Measurements from ENCODE around the gene FOXP2.
"Not testable (repeated sequence)": the region's sequence is repeated elsewhere in the genome, so short reads cannot be mapped to it uniquely, and the experiment has no call there.

FOXP2 gene

DNA sequence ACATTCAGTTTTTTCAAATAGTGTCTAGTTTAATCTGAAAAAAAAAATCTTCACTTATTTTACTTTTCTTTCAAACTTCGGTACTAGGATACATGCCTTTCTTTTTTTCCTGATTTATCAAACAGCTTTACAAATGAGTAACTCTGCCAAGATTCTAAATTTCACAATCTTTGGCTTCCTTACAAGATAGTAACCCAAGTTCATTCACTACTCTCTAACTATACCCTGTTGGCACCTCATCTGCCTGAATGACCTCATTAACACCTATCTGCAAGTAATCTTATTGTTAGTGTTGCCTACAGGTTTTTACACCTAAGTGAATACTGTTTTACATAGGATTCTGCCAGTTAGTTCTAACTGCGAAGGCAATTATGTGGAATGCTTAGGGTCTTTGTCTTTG lies 159.8 kb downstream of the FOXP2 start:
- DNase-seq (ENCODE audit: extremely low read depth in 1 of 2, low read depth in 1 of 2) = no peak

DNA sequence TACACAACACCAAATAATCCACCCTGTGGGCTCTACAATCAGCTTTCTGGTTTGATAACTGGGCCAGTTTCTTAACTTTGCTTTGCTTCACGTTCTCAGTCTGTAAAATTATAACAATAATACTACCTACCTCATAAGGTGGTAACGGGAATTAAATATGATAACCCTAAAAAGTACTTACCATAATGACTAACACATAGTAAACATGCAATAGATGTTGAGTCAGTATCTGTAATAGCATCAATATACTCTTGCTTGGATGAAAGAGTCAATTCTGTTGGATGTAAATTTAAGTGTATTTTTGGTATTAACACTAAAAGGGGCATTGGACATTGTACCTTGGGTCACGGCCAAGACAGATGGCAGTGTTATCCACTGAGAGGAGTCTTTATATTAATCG lies 160.5 kb downstream of the FOXP2 start:
- no peak for DNase-seq (ENCODE audit: extremely low read depth in 1 of 2, low read depth in 1 of 2)

DNA sequence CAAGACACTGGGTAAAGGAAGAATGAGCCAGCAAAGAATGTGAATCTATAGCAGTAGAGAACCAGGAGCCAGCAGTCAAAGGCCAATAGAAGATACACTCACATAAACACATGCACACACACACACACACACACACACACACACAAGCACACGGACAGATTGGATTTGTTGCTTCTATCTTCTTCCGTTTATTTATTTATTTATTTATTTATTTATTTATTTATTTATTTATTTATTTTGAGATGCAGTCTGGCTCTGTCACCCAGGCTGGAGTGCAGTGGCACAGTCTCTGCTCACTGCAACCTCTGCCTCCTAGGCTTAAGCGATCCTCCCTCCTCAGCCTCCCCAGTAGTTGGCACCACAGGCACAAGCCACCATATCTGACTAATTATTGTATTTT lies 166.3 kb downstream of the FOXP2 start:
- not testable (repeated sequence) for DNase-seq (ENCODE audit: extremely low read depth in 1 of 2, low read depth in 1 of 2)

DNA sequence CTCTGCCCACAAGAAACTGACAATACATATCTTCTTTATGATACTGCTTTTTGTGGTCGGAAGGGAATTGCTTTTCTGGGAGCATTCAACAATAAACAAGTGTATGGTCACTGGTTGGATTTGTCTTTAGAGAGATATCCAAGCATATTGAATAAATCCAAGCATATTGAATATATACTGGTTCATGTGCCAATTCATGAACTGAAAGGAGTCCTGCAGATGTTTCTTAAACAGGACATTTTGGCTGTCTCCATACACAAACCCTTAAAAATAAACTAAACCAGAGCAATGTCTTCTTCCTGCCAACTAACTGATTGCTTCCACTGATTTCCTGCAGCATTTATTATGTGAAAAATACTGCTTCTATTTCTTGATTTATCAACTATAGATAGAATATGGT lies 173.9 kb downstream of the FOXP2 start:
- DNase-seq (ENCODE audit: extremely low read depth in 1 of 2, low read depth in 1 of 2) = no peak

DNA sequence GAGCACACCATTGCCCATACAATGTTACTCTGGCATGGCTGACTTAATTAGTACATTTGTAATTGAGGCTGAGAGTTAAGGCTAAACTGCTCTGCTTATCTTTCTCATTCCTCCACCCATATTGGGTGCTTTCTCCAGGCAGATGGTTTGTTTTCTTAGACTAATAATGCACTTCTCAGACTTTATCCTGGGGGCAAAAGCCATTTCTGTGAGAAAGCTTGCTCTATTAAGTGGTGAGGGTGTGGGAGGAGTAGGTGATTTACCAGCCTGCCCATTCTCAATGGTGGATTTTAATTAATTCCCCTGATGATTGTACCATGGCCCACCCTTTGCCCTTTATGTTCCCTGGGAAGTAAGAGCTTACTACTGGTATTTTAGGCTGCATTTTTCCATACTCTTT lies 174.8 kb downstream of the FOXP2 start:
- no peak for DNase-seq (ENCODE audit: extremely low read depth in 1 of 2, low read depth in 1 of 2)

DNA sequence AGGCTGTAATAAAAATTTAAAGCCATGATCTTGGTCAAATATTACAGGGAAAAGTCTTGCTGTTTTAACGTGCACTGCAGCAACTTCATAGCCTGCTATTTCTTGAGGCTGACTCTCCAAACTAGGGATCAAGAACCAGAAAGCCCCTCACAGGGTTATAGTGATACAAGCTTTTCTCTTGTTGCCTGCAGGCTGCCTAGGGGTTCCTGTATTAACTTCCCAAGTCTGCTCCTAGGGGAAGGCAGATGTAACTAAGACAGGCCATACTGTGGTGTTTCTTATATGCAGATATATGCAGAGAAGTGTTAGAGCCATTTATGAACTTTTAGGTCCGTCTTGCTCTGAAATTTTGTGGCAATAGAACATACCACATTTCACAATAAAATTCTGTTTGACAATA lies 175.7 kb downstream of the FOXP2 start:
- DNase-seq (ENCODE audit: extremely low read depth in 1 of 2, low read depth in 1 of 2) = no peak

DNA sequence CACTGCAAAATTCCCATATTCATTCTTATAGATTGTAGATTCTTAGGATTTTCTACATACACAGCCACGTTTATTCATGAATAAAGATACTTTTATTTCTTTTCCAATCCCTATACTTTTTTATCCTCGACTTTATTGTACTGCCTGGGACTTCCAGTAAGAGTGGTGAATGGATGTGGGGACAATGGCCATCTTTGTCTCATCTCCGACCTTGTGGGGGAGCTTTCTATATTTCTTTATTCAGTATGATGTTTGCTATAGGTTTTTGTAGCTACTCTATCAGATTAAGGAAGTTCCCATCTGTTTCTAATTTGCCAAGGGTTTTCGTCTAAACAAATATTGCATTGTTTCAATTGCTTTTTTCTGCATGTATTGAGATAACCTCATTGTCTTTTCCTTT lies 184.3 kb downstream of the FOXP2 start:
- no peak for DNase-seq (ENCODE audit: extremely low read depth in 1 of 2, low read depth in 1 of 2)

DNA sequence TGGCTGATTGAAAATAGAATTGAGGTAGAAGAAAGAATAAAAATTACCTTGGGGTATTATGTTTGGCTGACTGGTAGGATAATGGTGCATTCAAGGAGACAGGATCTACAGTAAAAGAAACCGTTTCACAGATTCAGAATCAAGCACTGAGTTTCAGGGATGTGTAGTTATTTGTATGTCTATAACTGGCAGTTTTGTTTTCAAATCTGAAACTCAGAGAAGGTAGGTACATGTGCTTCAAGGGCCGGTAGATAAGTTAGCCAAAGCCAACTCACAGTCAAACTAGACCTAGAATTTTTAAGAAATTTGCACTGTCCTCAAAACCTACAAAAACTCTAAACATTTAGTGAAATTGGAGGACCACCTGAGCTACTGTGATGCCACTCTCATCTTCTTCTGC lies 191.5 kb downstream of the FOXP2 start:
- no peak for DNase-seq (ENCODE audit: extremely low read depth in 1 of 2, low read depth in 1 of 2)

DNA sequence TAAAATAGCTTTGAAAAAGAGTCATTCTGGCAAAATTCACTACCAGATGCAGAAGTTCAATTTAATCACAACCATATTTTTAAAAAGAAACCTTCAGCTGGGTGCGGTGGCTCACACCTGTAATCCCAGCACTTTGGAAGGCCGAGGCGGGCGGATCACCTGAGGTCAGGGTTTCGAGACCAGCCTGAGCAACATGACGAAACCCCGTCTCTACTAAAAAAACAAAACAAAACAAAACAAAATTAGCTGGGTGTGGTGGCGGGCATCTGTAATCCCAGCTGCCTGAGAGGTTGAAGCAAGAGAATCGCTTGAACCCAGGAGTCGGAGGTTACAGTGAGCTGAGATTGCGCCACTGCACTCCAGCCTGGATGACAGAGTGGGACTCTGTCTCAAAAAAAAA lies 194.2 kb downstream of the FOXP2 start:
- DNase-seq (ENCODE audit: extremely low read depth in 1 of 2, low read depth in 1 of 2) = not testable (repeated sequence)

DNA sequence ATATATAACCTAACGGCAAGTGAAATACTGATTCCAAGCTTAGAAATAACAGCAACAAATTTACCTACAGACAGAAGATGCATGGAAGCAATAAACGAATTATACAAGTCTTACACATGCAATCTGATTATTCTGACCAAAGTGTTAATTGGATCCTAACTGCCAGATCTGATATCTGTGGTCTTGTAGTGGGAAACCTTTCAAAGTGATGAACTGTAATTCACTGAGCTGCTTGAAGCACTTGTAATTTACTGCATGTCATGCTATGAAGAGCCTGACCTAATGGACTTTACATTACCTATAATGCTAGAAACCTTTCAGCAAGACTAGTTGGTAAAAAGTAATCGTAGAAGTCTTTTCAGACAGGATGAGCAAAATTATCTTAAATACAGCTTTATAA lies 205.6 kb downstream of the FOXP2 start:
- DNase-seq (ENCODE audit: extremely low read depth in 1 of 2, low read depth in 1 of 2) = no peak

DNA sequence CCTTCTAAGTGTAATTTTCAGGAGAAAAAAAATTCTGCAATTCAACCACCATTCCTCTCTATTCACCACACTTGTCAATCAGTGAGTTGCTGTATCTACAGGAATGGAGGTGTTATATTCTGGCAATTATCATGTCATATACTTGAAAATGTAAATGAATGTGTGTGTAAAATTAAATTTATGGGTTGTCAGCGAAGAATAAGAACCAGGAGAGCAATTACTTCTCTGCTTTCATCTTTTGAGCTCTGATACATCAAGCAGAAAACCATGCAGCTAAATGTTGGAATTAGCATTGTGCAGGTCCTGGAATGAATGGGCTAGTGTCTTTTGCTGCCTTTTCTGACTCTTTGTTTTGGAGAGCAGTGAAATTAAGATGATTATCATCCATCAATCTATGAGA lies 207.6 kb downstream of the FOXP2 start:
- no peak for DNase-seq (ENCODE audit: extremely low read depth in 1 of 2, low read depth in 1 of 2)

DNA sequence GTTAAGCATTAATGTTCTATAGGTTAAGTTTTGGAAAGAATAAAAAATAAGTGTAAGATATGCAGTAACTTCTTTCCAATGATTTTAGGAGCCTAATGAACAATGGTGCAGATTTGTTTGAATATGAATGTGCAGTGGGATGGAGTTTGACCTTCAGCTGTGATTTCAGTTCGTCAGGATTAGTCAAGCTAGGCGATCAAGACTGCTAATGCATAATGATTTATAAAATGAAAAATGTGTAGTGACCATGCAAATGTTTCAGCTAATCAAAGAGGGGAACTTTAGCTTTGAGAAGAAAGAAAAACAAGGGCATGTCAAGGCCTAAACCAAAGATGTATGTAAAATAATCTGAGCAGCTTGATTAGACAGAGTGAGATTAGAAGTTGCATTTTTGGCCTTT lies 208.5 kb downstream of the FOXP2 start:
- DNase-seq (ENCODE audit: extremely low read depth in 1 of 2, low read depth in 1 of 2) = no peak

DNA sequence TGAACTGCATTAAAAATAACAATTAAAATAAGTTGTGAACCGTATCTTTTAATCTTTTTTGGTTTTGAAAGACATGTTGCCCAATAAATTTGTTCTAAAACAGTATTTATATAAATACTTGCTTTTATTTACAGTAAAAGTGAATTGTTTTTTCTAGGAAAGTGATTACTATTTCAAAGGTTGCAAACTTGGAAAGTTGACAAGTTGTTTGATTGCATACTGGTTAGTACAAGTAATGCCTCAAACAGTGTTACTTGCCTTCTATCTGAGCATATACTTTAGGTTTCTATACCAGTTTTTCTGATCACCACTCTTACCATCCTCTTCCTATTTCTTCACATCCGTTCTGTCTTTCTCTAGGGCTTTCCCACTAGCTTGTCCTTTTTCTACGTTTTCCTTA lies 212.6 kb downstream of the FOXP2 start:
- DNase-seq (ENCODE audit: extremely low read depth in 1 of 2, low read depth in 1 of 2) = no peak

DNA sequence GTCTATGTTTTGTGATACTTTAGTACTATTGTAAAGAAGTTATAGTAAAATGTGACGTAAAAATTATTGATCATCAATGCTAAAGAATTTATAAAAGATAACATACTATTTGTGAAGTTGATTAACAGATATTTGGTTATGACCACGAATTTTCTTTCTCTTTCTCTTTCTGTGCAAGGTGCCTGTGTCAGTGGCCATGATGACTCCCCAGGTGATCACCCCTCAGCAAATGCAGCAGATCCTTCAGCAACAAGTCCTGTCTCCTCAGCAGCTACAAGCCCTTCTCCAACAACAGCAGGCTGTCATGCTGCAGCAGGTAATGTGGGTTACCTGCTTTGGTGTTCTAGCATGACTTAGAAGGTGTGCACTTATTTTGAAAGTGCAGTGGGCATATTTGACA lies 213.7 kb downstream of the FOXP2 start:
- DNase-seq (ENCODE audit: extremely low read depth in 1 of 2, low read depth in 1 of 2) = no peak

DNA sequence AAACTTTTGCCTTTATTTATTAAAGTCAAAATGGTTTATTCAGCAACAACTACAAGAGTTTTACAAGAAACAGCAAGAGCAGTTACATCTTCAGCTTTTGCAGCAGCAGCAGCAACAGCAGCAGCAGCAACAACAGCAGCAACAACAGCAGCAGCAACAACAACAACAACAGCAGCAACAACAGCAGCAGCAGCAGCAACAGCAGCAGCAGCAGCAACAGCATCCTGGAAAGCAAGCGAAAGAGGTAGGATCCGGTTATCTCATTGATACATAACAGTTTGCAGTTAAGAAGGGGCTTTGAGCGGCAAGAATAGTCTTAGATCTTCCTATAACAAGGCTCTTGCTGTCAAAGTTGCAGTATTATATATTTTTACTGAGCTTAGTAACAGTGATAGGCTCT lies 215.1 kb downstream of the FOXP2 start:
- no peak for DNase-seq (ENCODE audit: extremely low read depth in 1 of 2, low read depth in 1 of 2)

DNA sequence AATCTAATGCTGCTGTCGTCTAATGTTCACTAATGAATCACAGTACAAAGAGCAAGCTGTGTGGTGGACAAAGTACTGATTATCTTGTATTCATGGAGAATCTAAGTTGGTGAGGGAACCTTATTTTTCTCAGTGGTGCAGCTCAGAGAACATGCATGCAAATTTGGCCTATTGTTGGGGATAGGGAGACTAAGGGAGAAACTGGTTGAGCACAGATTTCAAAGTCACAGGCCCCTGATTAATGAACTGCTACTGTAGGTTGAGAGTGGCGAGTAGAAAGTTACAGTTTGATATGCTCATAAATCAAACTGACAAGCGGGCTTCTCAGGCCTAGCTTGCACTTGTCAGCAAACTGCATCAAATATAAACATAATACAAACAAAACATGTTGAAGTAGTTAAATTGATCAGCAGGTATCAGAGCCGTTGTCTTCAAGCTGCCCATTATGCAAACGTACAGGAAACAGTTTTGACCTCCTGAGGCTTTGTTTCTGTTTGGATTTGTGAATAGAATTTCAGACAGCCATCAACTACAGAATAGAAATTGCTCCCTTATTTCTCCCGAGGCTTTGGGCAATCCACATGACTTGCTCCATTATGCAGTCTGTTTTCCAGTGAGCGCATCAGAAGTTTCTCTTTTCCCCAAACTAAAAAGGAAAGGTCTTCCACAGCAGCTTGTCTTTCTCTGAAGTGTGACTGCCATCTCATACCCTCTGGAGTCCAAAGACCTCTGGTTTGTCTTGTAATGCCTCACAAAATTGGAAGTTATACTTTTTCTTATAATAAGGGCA lies 215.8 kb downstream of the FOXP2 start:
- no peak for DNase-seq (ENCODE audit: extremely low read depth in 1 of 2, low read depth in 1 of 2)

DNA sequence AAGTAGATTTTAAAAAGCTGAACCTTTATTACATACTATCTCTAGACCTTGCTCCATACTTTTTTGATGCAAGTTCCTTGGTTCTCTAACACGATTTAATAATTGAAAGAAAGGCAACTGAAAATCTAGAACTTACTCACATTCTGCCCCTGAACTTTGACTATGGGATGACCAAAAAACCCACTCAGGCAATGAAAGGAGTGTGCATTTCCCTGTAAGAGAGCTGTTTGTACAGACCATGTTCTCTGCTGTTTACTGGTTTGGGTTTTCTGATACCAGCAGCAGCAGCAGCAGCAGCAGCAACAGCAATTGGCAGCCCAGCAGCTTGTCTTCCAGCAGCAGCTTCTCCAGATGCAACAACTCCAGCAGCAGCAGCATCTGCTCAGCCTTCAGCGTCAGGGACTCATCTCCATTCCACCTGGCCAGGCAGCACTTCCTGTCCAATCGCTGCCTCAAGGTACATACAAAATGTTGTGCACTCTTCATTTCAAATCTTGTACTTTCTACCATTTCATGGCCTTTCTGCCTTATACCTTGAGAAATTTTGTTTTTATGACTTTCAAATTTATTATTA lies 216.7 kb downstream of the FOXP2 start:
- DNase-seq (ENCODE audit: extremely low read depth in 1 of 2, low read depth in 1 of 2) = no peak

DNA sequence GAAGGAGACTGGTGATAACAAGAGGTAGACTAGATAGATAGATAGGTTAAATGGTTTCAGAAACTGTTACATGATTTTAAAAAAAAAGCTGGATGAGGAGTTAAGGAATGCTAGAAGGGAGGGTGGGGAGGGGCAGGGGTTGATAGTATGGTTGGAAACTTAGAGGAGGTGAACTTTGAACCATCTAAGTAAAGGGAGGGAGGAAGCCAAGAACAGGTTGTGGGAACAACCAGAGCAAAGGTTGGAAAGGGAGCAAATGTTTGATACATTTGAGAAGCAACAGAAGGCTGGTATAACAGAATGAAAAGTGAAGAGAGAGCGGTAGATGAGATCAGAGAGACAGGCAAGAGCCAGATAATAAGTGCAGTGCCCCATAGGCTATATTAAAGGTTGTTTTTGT lies 224.8 kb downstream of the FOXP2 start:
- no peak for DNase-seq (ENCODE audit: extremely low read depth in 1 of 2, low read depth in 1 of 2)

DNA sequence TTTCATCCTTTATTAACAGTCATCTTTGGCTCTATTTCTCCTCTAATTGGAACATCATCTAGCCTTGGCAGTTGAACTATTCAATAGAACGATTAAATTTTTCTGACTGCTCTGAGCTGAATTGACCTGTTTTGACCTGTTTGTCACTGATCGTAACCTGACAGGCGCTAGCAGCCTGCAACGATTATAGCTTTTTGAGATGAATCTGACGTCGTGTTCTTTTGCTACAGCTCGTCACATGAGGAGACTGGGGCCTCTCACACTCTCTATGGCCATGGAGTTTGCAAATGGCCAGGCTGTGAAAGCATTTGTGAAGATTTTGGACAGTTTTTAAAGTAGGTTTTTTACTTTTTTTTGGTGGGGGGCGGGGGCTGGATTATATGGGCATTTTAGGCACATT lies 229.8 kb downstream of the FOXP2 start:
- no peak for DNase-seq (ENCODE audit: extremely low read depth in 1 of 2, low read depth in 1 of 2)

DNA sequence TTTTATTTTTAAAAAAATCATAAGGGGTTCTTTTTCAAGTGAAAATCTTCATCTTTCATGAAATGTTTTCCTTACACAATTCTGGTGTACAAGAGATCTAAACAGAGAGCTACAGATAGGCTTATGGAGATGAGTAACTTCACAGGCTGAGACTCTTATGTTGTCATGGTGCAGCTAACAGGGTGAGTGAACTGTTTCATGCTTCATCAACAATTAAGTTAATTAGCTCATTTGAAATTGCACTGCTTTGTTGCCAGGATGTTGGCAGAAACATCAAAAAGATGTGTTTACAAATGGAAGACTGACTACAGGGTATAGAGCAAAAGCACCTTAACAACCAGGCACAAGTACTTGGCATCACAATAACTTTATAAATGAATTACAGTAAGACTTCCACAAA lies 230.8 kb downstream of the FOXP2 start:
- DNase-seq (ENCODE audit: extremely low read depth in 1 of 2, low read depth in 1 of 2) = no peak

DNA sequence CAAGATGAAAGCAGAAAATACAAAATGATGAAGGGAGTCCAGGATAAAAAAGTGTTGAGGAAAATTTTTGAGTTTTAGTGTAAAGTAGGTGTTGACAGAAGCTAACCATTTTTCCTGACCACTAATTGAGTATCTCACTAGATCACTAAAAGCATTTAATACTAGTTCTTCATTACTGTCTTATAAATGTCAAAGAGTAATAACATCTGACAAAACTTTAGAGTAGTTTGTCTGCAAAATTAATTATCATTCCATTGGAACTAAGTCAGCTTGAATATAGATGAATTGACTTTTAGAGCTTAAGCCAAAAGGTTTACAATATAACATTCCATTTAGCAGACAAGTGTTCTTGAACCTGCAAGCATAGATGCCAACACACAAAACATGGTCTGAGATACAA lies 232.9 kb downstream of the FOXP2 start:
- no peak for DNase-seq (ENCODE audit: extremely low read depth in 1 of 2, low read depth in 1 of 2)

DNA sequence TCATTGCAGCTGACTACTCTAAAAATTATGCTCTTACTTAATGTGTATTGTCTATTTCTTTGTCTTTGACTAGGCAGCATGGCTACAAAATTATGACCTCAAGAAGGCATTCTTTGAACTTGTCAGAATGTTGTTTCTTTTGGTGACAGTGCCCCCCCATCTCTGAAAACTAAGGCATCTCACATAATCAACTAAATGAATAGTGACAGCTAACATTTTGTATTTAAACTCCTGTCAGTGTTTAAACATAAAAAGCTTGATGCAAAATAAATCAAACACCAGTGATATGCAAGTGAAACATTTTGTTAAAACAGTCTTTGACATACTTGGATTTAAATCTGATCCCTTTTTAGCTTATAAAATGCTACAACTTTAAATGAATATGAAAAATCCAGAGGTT lies 233.5 kb downstream of the FOXP2 start:
- DNase-seq (ENCODE audit: extremely low read depth in 1 of 2, low read depth in 1 of 2) = no peak

DNA sequence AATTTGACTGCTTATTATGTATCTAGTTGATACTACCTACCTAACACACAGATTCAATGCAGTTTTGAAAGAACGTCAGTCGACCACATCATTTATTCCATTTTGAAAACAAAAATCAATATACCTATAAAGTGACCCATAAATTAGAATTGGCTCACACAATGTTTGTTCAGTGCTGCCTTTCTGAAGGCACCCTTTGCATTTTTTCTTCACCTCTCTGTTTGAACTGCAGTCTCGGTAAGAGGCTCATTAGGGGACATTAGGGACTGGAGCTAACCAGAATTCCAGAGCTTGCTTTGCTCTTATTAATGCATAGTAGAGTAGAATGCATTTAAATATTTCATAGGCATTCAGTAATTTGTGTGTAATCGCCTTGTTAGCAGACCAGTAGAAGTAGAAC lies 234.1 kb downstream of the FOXP2 start:
- DNase-seq (ENCODE audit: extremely low read depth in 1 of 2, low read depth in 1 of 2) = no peak

Data from activated CD8-positive, alpha-beta memory T cell treated with anti-CD3 and anti-CD28 coated beads for 1 hour (primary cell).